Fibroblast of lung (primary cell): ENCODE measurements around the gene CASD1. TPM values are rescaled to one million over a fixed set of nuclear protein-coding genes. Genes with fewer than 3 reads are reported as not detected.

ENCODE experiments used
- DNase-seq, 2 donors: peaks; one replicate each; pipeline versions ENCODE4 v3.0.0 to v3.0.0-alpha.2; 2010; ENCODE audit warnings: low read depth in 2 of 2
- H2AFZ ChIP-seq: 2 replicates; pipeline ENCODE4 v1.5.1; 2012; ENCODE audit warnings: low read length, control low read depth, inconsistent platforms
- H3K27ac ChIP-seq: 2 replicates; pipeline ENCODE4 v1.5.1; 2011; ENCODE audit warnings: low read length, control low read depth; ENCODE audit not compliant: insufficient read depth
- H3K27me3 ChIP-seq: 2 replicates; pipeline ENCODE4 v1.5.1; 2011; ENCODE audit warnings: mild to moderate bottlenecking, low read length; ENCODE audit not compliant: control insufficient read depth, insufficient read depth
- H3K36me3 ChIP-seq: 2 replicates; pipeline ENCODE4 v1.5.1; 2011; ENCODE audit warnings: low read length; ENCODE audit not compliant: control insufficient read depth, insufficient read depth
- H3K4me1 ChIP-seq: 2 replicates; pipeline ENCODE4 v1.5.1; 2011; ENCODE audit warnings: low read length; ENCODE audit not compliant: control insufficient read depth, insufficient read depth; ENCODE audit errors: extremely low read depth
- H3K4me2 ChIP-seq: 2 replicates; pipeline ENCODE4 v1.5.1; 2011; ENCODE audit warnings: low read length, control low read depth; ENCODE audit not compliant: insufficient read depth; ENCODE audit errors: extremely low read depth
- H3K4me3 ChIP-seq, 4 experiments: fragments of 200-600 bp in 1 of 4; sonication (generic) in 1 of 4; replicated peaks in 1 of 4; 2 replicates each; pipeline ENCODE4 v1.5.1; 2011 to 2016; ENCODE audit warnings: low read length in 4 of 4, low read depth in 3 of 4, mild to moderate bottlenecking in 3 of 4, control low read depth in 2 of 4, inconsistent platforms in 1 of 4, mixed read lengths in 1 of 4; ENCODE audit not compliant: insufficient read depth in 1 of 4; ENCODE audit errors: control extremely low read depth in 1 of 4
- H3K79me2 ChIP-seq: 2 replicates; pipeline ENCODE4 v1.5.1; 2012; ENCODE audit warnings: mild to moderate bottlenecking, low read length, inconsistent platforms; ENCODE audit not compliant: control insufficient read depth, insufficient read depth
- H3K9ac ChIP-seq: 2 replicates; pipeline ENCODE4 v1.5.1; 2011; ENCODE audit warnings: mild to moderate bottlenecking, low read length, control low read depth; ENCODE audit not compliant: insufficient read depth
- H3K9me3 ChIP-seq: 2 replicates; pipeline ENCODE4 v1.5.1; 2012; ENCODE audit warnings: low read depth, low read length; ENCODE audit not compliant: control insufficient read depth, insufficient read depth
- H4K20me1 ChIP-seq: 2 replicates; pipeline ENCODE4 v1.5.1; 2011; ENCODE audit warnings: low read length; ENCODE audit not compliant: control insufficient read depth, insufficient read depth; ENCODE audit errors: extremely low read depth
- CTCF ChIP-seq, 2 donors: IDR thresholded peaks in 1 of 2; conservative IDR thresholded peaks in 1 of 2; 1 replicate in 1 of 2; 2 replicates in 1 of 2; pipeline ENCODE4 v1.5.1; 2011 to 2012; ENCODE audit warnings: low read length in 2 of 2, control low read depth in 1 of 2, inconsistent platforms in 1 of 2, low read depth in 1 of 2, mild to moderate bottlenecking in 1 of 2
- EZH2 ChIP-seq: IDR thresholded peaks from 2 replicates; pipeline ENCODE4 v1.5.1; 2012; ENCODE audit warnings: low read length, control low read depth, mild to moderate bottlenecking; ENCODE audit errors: missing control alignments
- polyA plus RNA-seq, 2 donors: library from polyadenylated mRNA; depleted of rRNA in 1 of 2; stranded (reverse) in 1 of 2; unstranded in 1 of 2; fragments of >200 nt; gene quantifications; 2 replicates each; pipeline ENCODE4 v1.2.1, GENCODE V29; 2011 to 2012; ENCODE audit warnings: missing spikeins in 1 of 2
- total RNA-seq: library from RNA; depleted of rRNA; stranded (reverse); fragments of >200 nt; gene quantifications from 2 replicates; pipeline ENCODE4 v1.2.1, GENCODE V29; 2014

The CASD1 gene
- total and polyA plus RNA-seq, 2 donors (not counting 1 experiment from before 2014, with no cell fraction given): 10.6 to 14.2 TPM

GRCh38 chr7:94532676-94533075, 23.1 kb downstream of the CASD1 start:
- Histone ChIP-seq H3K4me2 (no peak overlapping the region), H3K4me3 (no peak overlapping the region), H4K20me1 (no peaks in the 10 kb centered on the region), H3K36me3 (no peaks in the 10 kb centered on the region), H3K27me3 (no peaks in the 10 kb centered on the region), H3K79me2 (no peaks in the 10 kb centered on the region), H2AFZ (no peak overlapping the region), H3K27ac (no peak overlapping the region), H3K9ac (no peak overlapping the region), H3K4me1 (no peaks in the 10 kb centered on the region), H3K9me3 (no peaks in the 10 kb centered on the region)
- no peak for TF ChIP-seq EZH2
- no peak for TF ChIP-seq CTCF (conservative IDR thresholded peaks at IDR 0.05 in 1 of 2, IDR thresholded peaks at IDR 0.05 in 1 of 2; ENCODE audit: low read depth in 1 of 2, low read length in 2 of 2)
- DNase-seq: no peak

GRCh38 chr7:94540428-94540827, 30.8 kb downstream of the CASD1 start:
- H4K20me1 ChIP-seq: no peaks in the 10 kb centered on the region
- H3K4me1 ChIP-seq: no peaks in the 10 kb centered on the region
- no peaks in the 10 kb centered on the region for H3K36me3 ChIP-seq
- DNase-seq: peak; percentile 9 to 19
- no peak for TF ChIP-seq EZH2
- TF ChIP-seq CTCF (conservative IDR thresholded peaks at IDR 0.05 in 1 of 2, IDR thresholded peaks at IDR 0.05 in 1 of 2; ENCODE audit: low read depth in 1 of 2, low read length in 2 of 2): no peak
- H3K27ac ChIP-seq: no peak overlapping the region
- H2AFZ ChIP-seq: no peak overlapping the region
- H3K27me3 ChIP-seq: no peaks in the 10 kb centered on the region
- no peaks in the 10 kb centered on the region for H3K9me3 ChIP-seq
- no peak overlapping the region for H3K9ac ChIP-seq
- no peak overlapping the region for H3K4me2 ChIP-seq
- H3K79me2 ChIP-seq: no peaks in the 10 kb centered on the region
- H3K4me3 ChIP-seq: no peak overlapping the region

- no peak for DNase-seq
- H3K27ac ChIP-seq: no peak overlapping the region
Observed at GRCh38 chr7:94547126-94547525, 37.5 kb downstream of the CASD1 start.

More at GRCh38 chr7:94547126-94547525, 37.5 kb downstream of the CASD1 start:
- Histone ChIP-seq H3K27me3 (no peaks in the 10 kb centered on the region), H4K20me1 (no peaks in the 10 kb centered on the region), H3K36me3 (no peaks in the 10 kb centered on the region), H3K4me1 (no peaks in the 10 kb centered on the region), H3K79me2 (no peaks in the 10 kb centered on the region), H3K4me2 (no peak overlapping the region), H3K9me3 (no peaks in the 10 kb centered on the region), H2AFZ (no peak overlapping the region), H3K9ac (no peak overlapping the region), H3K4me3 (no peak overlapping the region)
- TF ChIP-seq CTCF (conservative IDR thresholded peaks at IDR 0.05 in 1 of 2, IDR thresholded peaks at IDR 0.05 in 1 of 2; ENCODE audit: low read depth in 1 of 2, low read length in 2 of 2) (no peak), EZH2 (no peak)
